K562 treated with DMSO at 1 percent for 4 hours (cell line): ENCODE results near the gene GTF3C2. TPM values are rescaled to one million over a fixed set of nuclear protein-coding genes. Genes with fewer than 3 reads are reported as not detected.

Source experiments
- total RNA-seq: library from RNA; unstranded; fragments of 300-600 nt; gene quantifications from 2 replicates; pipeline ENCODE4 v1.2.3, GENCODE V29; 2022; ENCODE audit not compliant: insufficient read depth

Gene GTF3C2
- total RNA-seq = 36.2 and 43.2 TPM in 2 replicates

GRCh38 chr2:27356382-27357181 lies at the start of gene GTF3C2:
GTF3C2 (minus strand) TSS chr2:27356764; CDS start chr2:27343554, 13,210 bp downstream.

DNA sequence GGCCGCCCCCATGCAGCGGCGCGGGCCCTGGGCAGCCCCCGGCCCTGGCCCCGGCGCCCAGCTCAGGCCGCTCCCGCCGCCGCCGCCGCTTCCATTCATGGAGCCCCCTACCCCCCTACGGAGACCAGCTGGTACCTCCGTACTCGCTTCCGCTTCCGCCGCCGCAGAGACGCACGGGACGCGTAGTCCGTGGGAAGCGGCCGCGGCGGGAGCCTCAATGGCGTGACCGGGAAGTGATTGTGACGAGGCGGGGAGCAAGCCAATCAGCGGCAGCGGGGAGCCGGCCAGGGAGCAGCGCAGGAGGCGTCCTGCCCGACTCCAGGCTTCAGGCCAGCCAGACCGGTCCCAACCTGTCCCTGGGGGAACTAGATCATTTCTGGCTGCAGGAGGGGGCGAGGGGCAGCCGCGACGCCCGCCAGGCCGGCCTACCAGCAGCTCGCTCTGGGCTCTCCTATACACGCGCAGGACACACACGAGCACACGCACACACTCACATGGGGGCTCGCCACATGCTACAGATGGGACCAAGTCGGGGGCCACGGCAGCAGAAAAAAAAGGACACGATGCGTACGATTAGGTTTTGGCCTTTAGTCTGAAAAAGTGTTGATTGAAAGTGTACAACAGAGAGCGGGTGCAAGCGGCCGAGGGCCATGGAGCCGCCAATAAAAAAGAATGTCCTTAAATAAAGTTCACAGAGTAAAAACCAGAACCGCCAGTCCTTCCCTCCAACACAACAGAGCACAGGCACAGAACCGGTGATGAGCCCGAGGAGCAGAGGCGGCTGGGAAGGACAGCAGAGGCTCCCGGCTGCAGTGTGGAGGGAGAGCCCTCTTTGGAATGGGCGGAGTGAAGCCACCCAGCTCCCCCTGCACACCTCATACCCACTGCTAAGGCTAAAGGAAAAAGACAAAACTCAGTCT lies 24.3 kb upstream of the GTF3C2 start, which contains the start of gene ZNF513:
Gene ZNF513 (minus strand): TSS at position 109 of the 920 bp plus-strand sequence. CDS start 208 bp downstream, outside the sequence.

GRCh38 chr2:27370026-27370815 lies 13.7 kb upstream of the GTF3C2 start, which contains the start of the genes EIF2B4 and SNX17:
EIF2B4 (minus strand) TSS chr2:27370338; CDS start chr2:27370314, 24 bp downstream.
SNX17 (plus strand) TSS chr2:27370616; CDS start chr2:27370744, 128 bp downstream.

DNA sequence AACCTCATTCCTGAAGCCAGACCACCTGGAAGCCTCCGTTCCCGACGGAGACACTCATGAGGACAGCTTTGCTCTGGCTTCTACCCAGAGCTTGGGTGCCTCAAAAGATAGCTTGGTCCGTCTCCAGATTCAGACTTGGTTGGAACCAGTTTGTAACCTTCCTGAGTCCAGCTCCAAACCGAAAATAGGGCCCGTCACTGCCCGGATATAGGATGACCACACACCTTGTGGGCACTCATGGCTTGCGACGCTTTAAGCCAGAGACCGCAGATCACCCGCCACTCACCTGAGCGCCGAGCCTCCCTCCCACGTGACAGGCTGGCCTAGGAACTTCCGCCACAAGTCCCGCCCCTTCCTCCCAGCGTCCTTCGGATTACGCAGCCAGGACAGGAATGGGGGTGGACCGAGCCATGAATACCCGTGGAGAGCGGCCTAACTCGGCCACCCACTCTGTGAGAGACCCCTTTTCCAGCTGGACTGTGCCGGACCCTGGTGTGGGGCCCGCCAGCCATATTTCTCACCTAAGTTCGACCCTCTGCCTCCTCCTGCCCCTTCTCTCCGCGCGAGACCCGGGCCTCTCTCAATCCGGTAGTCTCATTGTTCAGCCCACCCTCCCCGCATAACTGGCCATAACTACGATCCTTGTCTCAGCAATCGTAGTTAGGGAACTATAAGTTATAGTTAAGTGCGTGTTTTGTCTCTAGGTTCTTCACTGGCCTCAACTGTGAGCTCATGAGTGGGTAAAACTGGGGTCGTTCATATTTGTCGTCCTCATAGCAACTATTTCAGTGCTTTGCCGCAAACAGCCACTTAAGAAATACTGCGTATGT lies 33.6 kb downstream of the GTF3C2 start, which contains the start of gene MPV17:
Gene MPV17 (minus strand): TSS at position 332 of the 830 bp plus-strand sequence. CDS start 580 bp downstream, outside the sequence.

GRCh38 chr2:27308359-27308881 lies 48.1 kb downstream of the GTF3C2 start, which contains the start of gene UCN:
UCN (minus strand) TSS chr2:27308445; CDS start chr2:27307895, 550 bp downstream.

GRCh38 chr2:27281855-27282559 lies 74.6 kb downstream of the GTF3C2 start, which contains the start of gene TRIM54:
TRIM54 (plus strand) TSS chr2:27282429; CDS start chr2:27282732, 303 bp downstream.

Other genes with a start within 250 kb of the GTF3C2 start
- gene CGREF1, start 237.6 kb downstream of the GTF3C2 start, total RNA-seq = 1.3 TPM in 1 of 2 replicates, not detected in the other
- gene ABHD1, start 232.9 kb downstream of the GTF3C2 start, total RNA-seq = not detected in 2 replicates
- gene PREB, start 222.1 kb downstream of the GTF3C2 start, total RNA-seq = 71.3 and 72.7 TPM in 2 replicates
- gene PRR30, start 217.4 kb downstream of the GTF3C2 start, total RNA-seq = not detected in 2 replicates
- gene TCF23, start 207.8 kb downstream of the GTF3C2 start, total RNA-seq = not detected in 2 replicates
- 87.2 and 192 TPM in 2 replicates for gene ATRAID, start 144.7 kb downstream of the GTF3C2 start, total RNA-seq
- gene SLC5A6, start 144.5 kb downstream of the GTF3C2 start, total RNA-seq = 36.2 and 42.0 TPM in 2 replicates
- 56.2 and 60.6 TPM in 2 replicates for gene CAD, start 139.4 kb downstream of the GTF3C2 start, total RNA-seq
- 0.60 and 1.5 TPM in 2 replicates for gene SLC30A3, start 93.7 kb downstream of the GTF3C2 start, total RNA-seq
- gene DNAJC5G, start 81.3 kb downstream of the GTF3C2 start, total RNA-seq = not detected in 2 replicates
- not detected in 2 replicates for gene TRIM54, start 74.3 kb downstream of the GTF3C2 start, total RNA-seq
- 5.5 and 7.0 TPM in 2 replicates for gene UCN, start 48.3 kb downstream of the GTF3C2 start, total RNA-seq
- 62.7 and 64.9 TPM in 2 replicates for gene MPV17, start 33.7 kb downstream of the GTF3C2 start, total RNA-seq
- gene EIF2B4, start 13.6 kb upstream of the GTF3C2 start, total RNA-seq = 46.9 and 57.9 TPM in 2 replicates
- 72.9 and 81.1 TPM in 2 replicates for gene SNX17, start 13.9 kb upstream of the GTF3C2 start, total RNA-seq
- 10.0 and 12.0 TPM in 2 replicates for gene ZNF513, start 24.0 kb upstream of the GTF3C2 start, total RNA-seq
- gene PPM1G, start 52.8 kb upstream of the GTF3C2 start, total RNA-seq = 126 and 139 TPM in 2 replicates
- 56.6 and 73.3 TPM in 2 replicates for gene NRBP1, start 71.9 kb upstream of the GTF3C2 start, total RNA-seq
- 1.9 TPM in 2 replicates for gene KRTCAP3, start 85.6 kb upstream of the GTF3C2 start, total RNA-seq
- gene IFT172, start 133.0 kb upstream of the GTF3C2 start, total RNA-seq = 7.5 and 11.8 TPM in 2 replicates
- 19.7 and 20.8 TPM in 2 replicates for gene FNDC4, start 138.4 kb upstream of the GTF3C2 start, total RNA-seq
- gene GCKR, start 140.1 kb upstream of the GTF3C2 start, total RNA-seq = 0.75 TPM in 1 of 2 replicates, not detected in the other
- gene ZNF512, start 226.3 kb upstream of the GTF3C2 start, total RNA-seq = 20.0 and 39.5 TPM in 2 replicates